Activated T-helper 9 cell treated with anti-CD3 and anti-CD28 coated beads, Interleukin-2, amount 50 U/mL, for 16 hours (primary cell): ENCODE data around the gene GHR.

Source experiments
- DNase-seq: peaks from one replicate; pipeline ENCODE4 v3.0.0-alpha.2; 2020; ENCODE audit warnings: low read depth

Gene GHR

DNA sequence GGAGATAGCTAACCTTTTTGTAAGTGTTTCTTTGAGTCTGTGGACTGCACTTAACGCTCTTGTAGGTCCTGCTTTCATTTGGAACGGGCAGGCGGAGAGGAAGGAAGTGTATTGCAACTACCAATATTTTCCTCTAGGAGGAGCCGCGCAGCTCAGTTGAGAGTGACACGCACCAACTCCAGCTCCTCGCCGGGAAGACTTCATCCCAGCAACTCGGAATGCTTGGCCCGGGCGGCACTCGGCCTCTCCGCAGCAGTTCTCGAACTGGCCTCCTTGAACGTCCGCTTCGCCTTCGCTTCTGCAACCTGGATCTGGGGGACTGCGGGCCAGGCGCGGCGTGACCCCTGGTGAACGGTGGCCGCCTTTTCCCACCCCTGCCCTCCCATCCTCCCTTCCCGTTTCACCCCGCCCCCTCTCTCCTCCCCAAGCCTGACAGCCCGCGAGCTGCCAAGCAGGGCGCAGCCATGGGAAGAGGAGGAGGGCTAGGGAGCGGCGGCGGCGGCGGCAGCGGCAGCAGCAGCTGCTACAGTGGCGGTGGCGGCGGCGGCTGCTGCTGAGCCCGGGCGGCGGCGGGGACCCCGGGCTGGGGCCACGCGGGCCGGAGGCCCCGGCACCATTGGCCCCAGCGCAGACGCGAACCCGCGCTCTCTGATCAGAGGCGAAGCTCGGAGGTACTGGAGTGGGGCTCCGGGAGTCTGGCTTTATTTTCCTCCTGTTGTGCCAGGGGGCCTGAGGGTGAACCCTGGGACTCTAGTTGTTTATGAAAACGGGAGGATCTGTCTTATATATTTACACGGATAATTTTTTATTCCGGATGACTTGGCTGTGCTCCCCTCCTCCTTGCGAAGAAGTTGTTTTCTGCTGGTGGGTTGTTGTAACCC is at the start of gene GHR:
Gene GHR, plus strand, starts transcription at position 155 of the 881 bp plus-strand sequence. CDS start 142,436 bp downstream, outside the sequence.
- no peak for DNase-seq

DNA sequence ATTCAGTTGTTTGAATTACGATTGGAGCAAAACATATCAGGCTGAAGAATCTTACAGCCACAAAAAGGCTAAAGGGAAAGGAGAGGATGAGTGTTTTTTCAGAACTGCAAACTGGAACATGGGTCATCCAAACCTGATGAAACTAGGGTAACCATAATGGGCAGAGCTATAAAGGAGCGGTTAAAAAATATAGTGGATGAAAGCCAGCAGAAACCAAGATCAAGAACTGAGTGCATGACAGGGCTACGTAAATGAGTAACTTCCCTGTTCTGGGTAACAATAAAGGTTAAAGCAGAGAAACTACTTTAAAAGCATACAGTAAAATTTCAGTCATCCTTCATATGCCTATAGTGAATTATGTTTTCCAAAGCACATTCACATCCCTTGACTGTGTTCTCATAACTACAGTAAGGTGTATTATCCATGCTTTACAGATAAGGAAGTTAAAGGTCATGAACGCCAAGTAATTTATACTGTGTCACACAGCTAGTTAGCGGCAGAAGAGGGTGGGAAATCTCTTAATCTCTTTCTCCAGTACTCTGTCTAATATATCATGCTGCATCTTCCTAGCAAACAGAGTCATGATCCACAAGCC is 48.5 kb upstream of the GHR start:
- DNase-seq: no peak

DNA sequence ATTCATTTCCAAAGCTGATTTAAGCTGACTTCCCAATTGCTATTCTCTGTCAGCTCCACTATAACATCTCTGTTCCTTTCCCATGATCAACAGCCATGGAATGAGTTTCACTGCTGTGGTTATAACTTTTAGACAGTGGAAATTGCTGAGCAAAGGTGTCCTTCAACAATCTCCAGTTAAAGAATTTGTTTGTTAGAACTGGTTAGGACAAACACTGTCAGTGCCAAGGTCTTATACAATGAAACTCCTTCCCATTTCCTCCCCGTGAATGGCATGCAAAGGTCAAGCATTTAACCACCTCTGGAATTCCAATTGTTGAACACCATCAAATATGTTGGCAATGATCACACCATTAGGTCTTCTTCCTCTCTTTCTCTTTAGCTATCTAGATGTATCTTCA is 45.7 kb upstream of the GHR start:
- no peak for DNase-seq

DNA sequence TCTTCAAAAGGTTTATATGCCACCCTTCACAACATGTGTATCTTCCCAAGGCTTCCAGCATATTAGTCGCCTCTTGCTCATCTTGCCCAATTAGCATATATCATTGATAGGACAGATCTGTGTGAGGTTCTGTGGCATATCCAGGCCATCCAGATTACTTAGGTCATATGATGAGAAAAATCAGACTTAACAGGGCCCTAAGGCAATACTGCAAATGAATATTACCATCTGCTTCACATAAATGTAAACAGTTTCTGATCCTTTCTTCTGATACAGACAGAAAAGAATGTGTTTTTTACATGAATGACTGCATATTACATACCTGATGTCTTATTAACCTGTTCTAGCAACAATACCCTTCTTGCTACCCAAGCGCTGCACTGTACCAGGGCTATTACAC is 41.3 kb upstream of the GHR start:
- DNase-seq: no peak

DNA sequence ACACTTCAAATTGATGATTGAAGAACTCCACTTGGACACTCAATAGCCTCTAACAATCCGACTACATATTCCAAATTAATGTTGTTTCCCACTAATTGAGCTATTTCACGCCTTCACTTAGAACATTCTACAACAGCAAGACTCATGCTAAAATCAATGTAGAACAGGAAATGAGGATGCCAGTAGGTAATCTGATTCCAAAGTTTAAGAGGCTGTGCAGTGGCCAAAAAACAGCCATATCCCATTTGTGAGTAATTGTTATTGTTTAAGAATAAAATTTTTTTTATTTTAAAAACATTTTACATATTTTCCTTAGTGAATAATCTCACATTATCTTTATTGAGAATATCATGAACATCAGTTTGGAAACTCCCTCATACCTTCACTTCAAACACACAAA is 35.7 kb upstream of the GHR start:
- DNase-seq: no peak

DNA sequence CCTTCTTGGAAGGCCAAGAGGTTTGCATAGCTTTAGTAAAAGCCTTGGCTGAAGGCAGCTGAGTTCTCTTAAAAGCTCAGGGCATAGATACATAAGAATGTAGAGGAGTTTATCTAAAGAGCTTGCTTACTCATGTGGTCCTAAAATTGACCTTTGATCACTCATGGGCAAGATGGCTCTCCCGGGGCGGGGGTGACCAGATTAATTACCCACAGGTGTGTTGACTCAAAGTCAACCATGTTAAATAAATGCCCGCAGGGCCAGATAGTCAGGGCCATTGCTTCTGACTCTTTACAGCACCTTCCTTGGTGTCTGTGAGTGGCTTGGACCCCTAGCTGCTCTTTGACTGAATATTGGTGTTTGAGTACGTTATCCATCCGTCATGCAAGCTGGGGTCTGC is 33.1 kb upstream of the GHR start:
- no peak for DNase-seq

DNA sequence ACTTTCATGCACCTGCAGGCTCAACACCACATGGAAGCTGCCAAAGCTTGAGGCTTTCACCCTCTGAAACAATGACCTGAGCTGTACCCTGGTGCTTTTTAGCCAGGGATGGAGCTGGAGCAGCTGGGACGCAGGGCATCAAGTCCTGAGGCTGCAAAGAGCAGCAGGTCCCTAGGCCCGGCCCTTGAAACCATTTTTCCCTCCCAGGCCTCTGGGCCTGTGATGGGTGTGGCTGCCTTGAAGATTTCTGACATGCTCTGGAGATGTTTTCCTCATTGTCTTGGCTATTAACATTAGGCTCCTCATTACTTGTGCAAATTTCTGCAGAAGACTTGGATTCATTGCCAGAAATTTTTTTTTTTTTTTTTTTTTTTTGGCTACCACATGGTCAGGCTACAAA is 30.3 kb upstream of the GHR start:
- DNase-seq: no peak

DNA sequence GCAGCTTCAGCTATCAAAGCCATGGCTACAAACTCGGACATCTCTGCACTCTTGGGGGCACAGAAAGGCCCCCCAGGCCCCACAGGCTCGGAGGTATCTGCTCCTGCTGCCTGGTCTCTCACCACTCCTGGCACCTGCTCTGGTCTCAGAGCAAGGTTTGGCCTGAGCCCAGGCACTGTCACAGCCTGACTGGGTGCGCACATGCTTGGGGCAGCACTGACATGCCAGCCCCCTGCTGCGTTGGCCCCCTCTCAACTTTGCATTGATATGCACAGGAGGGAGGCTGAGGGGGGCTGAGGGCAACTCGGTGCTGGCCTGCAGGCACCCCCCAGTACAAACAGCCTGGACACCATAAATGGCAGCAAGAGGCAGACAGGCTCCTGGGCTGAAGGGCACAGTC is 27.1 kb upstream of the GHR start:
- DNase-seq: no peak

DNA sequence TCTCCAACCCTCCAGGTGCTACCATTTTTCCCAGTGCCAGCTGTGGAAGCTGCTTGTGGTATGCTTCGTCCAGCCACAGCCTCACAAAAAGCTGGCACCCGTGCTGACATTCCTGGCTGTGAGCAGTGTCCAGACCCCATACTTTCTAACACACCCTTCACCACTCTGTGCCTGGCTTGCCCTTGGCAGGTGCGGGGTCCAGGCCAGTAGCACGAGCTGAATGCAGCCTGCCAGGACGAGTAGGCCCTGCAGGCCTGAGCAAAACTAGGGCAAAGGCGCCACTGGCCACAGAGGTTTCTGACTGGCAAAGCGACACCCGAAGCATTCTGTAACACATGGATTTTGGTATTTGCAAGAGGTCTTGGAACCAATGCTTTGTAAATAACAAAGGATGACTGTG is 26.0 kb upstream of the GHR start:
- DNase-seq: no peak

DNA sequence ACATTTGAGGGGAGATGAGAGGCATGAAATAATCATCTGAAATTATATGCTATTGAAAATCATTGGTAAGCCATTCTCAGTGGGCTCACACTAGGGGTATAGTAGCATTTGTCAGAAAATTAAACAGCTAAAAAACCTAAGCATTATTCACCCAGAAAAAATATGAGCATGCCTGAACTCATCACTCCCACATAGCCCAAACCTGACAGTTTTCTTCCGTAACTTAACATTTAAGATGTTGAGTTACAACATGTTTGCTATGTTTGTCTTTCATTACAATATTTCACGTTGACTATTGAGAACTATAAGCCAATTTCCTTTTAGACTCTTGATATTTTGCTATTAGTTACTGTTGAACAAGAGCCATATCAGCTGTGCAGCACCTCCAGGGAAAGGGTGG is 23.5 kb upstream of the GHR start:
- DNase-seq: no peak

DNA sequence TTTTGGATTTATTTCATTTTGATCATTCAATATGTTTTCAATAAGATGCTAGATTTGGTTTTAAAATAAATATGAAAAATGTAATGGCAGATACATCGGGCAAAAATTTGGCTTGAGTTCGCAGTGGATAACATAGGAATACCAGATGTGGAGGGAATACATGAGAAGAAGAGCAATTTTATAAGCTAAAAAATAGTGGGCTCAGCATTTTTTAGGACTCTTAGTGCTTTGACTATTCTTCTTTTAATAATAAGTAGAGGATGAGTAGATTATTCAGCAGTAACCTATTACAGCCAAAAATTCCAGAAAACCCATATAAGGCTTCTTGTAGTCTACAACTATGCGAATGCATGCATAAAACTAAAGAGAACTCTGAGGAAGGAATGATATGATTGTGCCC is 22.8 kb upstream of the GHR start:
- DNase-seq: no peak

DNA sequence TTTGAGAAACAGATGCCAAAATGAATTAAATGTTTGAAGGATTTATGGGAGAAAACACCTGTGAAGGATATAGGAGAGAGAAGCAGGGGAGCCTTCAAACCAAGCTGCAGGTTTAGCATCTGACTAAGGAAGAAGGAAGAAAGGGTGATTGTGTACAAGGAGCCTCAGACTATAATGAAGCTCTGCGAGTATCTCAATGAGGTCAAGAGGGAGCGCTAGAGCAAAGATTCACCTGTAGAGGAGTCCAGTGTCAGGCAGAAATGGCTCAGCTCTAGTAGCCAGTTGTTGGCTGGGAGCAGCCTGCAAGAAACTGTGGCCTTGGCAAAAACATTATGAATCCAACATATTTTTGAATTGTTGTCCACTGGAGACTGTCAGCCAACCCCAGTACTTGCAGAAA is 20.0 kb upstream of the GHR start:
- DNase-seq: no peak

DNA sequence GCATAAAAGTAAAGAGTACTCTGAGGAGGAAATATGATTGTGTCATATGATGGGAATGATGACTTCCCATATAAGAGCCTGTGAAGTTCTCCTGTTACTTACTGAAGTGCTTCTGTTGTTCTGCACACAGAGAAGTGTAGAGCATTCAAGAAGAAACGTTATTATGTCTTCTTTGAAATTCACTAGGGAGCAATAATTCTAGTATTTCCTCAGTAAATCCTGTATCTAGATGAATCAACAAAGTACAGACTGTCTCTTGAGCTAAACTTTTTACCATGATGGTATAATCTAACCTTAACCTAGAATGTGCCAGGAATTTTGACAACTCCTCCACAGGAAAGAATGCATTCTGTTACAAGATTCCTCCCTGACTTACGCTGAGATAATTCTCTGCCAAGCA is 18.9 kb upstream of the GHR start:
- DNase-seq: no peak

DNA sequence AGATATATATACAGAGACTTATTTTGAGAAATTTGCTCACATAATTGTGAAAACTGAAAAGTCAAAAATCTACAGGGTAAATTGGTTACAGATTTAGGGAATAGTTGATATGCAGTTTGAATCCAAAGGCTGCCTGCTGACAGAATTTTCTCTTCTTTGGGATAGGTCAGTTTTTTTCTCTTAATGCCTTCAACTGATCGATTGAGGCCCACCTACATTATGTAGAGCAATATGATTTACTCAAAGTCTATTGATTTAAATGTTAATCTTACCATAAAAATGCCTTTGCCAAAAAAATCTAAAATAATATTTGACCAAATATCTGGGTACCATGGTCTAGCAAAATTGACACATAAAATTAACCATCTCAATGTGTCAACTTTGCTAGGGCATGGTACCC is 3.9 kb upstream of the GHR start:
- DNase-seq: no peak

DNA sequence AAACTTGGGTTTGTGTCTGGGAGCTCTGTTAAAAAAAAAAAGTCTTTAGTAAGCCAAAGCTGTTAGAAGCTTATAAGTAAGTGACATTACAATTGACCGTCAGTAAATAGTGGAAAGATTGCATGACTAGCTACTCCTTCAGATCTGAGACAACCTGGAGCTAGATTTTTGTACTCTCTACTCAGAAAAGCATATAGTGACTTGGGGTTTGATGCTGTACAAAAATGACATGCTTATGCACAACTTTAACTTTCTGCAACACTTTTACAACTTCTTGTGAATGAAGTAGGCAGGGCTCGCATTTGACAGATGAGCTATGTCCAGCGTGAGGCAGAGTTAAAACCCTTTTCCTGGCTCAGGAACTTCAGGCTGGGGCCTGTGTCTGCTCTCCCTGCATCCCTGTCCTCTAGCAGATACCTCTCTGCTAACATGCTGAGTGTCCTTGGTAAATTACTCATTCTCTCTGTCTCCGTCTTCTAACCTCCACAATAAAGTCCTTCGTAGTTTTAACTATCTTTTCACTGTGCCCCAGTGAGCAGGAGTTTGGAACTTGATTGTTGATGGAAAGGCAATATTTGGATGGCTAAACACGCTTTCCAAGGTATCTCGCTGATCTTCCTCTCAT is 471 bp upstream of the GHR start:
- DNase-seq: no peak

DNA sequence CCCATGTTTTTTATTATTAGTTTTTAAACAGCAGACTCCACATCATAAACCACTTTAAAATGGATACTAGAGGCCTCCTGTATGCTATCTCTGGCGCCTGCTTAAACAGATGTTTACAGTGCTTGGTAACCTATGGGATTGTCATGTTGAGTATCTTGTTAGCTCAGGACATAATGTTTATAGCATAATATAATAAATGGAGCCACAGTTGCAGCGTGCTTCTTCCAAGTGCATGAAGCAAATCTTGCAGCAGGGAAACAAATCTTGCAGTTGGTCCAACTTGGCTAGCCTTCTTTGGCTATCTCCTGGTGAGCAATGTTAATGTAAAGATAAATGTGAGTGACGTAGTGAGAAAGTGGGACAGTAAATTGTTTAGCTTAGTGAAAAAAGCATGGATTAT is 2.8 kb downstream of the GHR start:
- no peak for DNase-seq

DNA sequence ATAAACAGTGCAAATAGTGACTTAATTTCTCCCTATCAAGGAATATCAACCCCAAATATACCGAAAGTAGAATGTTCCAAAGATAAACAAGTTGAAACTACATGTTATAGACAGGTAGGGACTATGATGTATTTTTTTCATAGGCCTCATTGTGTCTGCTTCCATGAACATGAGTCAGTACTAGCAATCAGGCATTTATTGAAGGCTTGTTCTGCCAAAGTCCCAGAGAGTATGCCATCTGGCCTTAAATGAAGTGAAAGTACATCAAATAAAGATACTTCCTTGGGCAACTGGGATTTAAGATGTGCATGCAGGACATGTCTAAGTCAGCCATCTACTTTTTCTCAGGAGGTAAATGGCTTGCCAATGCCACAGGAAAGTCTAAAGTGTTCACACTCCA is 6.5 kb downstream of the GHR start:
- no peak for DNase-seq

DNA sequence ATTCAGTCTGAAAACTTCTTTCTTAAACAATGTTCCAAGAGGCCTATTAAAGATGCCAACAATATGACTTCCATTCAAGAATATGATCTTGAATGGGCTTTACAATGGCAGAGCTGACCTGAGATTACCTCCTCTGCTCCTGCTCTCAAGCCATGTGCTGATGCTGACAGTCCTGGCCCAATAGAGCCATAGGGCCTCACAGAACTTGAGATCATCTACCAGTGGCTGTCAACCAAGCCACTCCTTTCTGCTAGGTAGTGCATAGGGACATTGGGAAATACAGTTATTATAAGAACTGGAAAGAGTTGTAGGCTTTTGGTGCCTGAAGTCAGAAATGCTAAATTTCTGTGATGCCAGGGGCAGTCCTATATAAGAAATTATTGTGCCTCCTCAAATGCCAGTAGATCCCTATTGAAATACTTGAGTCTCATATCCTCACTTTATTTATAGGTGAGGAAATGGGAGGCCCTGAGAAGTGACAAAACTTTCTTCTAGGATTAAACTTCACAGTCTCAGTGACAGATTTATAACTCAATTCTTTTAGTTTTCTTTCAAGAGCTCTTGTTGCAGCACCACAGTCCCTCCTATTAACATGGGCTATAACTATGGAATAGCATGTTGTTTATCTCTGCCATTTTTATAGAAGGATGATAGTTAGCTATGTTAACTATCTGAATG is 10.9 kb downstream of the GHR start:
- no peak for DNase-seq

DNA sequence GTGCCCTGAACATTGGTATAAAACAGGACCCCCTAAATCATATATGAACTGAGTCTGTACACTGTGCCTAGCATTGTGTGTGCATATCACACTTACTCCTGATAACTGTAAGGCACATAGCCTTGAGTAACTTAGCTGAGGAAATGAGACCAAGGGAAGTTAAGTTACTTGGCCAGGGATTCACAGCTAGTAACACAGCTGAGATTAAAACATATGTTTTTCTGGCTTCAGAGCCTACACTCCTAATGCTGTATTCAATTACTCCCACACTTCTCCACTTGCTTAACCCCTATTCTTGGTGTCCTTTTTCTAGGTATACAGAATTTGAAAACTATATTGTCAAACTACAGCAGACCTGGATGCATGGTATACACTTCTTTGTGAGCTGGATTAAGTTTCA is 12.8 kb downstream of the GHR start:
- no peak for DNase-seq

DNA sequence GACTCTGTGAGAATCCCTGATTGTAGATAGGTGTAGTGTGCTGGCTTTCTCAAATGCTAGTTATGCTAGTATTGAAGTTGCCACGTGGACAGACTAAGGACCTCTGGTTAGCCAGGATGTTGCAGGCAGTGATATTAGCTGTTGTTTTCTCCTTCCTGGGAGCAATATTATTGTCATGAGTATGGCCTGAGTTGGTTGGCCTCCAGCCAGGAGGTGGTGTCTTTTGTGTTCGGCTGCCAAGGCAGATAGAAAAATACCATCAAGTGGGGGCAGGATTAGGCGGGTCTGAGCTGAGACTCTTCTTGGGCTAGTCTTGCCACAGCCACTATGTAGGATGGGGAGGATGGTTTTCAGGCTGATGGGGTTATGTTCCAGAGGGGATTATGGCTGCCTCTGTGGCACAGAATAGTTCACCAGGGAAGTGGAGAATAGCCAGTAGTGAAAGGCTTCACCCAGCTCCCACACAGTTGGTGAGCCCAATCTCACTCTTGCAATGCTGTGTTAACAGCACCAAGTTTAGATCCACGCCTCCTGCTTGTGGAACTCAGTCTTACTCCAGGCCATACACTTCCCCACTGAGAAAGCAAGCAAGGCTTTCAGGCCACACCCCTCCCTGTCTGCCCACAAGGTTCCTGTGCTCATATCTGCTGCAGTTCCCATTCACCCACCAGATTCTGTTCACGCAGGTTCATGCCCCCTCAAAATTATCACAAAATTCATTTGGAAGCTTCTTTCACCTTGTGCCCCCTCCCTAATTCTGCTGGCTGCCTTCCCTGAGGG is 31.2 kb downstream of the GHR start:
- DNase-seq: no peak

DNA sequence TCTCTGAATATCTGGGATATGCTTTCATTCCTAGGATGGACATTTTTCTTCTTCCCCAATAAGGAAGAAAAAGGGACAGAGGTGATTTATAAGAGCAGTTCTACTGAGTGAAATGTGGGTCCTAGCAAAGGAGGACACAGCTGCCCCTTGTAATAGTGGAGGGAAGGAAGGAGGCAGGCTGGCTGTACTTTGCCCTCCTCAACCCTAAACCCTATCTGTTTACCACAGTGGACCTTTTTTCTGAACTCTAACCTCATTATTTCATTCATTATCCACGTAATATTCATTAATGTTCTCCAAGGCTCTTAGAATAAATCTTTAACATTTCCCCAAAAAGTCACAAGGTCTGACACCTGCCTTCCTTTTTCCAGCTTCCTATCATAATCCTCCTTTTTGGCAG is 37.8 kb downstream of the GHR start:
- no peak for DNase-seq

DNA sequence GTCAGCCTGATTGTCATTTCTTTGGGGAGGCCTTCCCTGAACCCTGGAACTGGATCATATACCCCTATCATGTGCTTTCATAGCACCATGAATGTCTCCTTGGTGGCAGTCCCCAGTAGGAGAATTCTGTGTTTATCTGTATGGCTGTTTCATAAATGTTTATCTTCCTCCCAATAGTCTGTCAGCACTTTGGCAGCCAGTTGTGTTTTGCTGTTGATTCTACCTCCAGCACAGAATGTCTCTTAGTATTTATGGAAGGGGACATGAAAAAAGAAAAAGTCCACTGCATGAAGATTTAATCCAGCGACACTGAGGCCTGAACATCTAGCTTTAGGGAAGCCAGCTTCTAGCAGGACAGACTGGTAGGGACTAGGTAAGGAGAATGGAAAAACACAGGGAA is 38.3 kb downstream of the GHR start:
- DNase-seq: no peak
